Measurements from ENCODE around the gene MSLN.

MSLN gene

GRCh38 chr16:818132-818531 lies 57.6 kb downstream of the MSLN start:
- Histone ChIP-seq H3K36me3 (ENCODE audit: insufficient read depth, low read length) (no peaks in the 10 kb centered on the region), H3K4me3 (ENCODE audit: low read length) (no peak overlapping the region), H2AFZ (ENCODE audit: low read depth, low read length) (no peak overlapping the region), H3K9me3 (ENCODE audit: low read length) (peaks cover 8% of the 10 kb centered on the region), H3K27me3 (ENCODE audit: insufficient read depth, low read length) (peaks cover 2% of the 10 kb centered on the region), H3K4me1 (ENCODE audit: insufficient read depth, low read length) (peaks cover 2% of the 10 kb centered on the region)
